HG02610 (cell line): Measurements from ENCODE around the gene IL22RA1.
A peak's percentile ranks its signal among the peaks of the same experiment; 100 is the strongest.

Source experiments
- ATAC-seq: cut with Tn5 transposase; IDR thresholded peaks from one replicate; pipeline ENCODE4 v1.9.1; 2021; ENCODE audit warnings: mild to moderate bottlenecking, moderate library complexity; ENCODE audit not compliant: unreplicated experiment

The IL22RA1 gene

GRCh38 chr1:24142546-24143534 lies at the start of gene IL22RA1:
Gene IL22RA1, minus strand, starts transcription at chr1:24143140. Its CDS starts 58 bp downstream, at chr1:24143082.
- no peak for ATAC-seq

- ATAC-seq = peak; percentile 39
Observed at GRCh38 chr1:24191860-24192259, 48.9 kb upstream of the IL22RA1 start.

GRCh38 chr1:24190983-24191461 lies 48.1 kb upstream of the IL22RA1 start:
- ATAC-seq = peak; percentile 53

GRCh38 chr1:24189528-24189927 lies 46.6 kb upstream of the IL22RA1 start:
- ATAC-seq = no peak

- ATAC-seq = peak; percentile 22
Observed at GRCh38 chr1:24186993-24187790, 44.3 kb upstream of the IL22RA1 start, which contains the start of gene IFNLR1. Gene IFNLR1, minus strand, starts transcription at chr1:24187289. Its CDS starts 41 bp downstream, at chr1:24187248.

- no peak for ATAC-seq
Observed at GRCh38 chr1:24186711-24186992, 43.7 kb upstream of the IL22RA1 start.

GRCh38 chr1:24186031-24186710 lies 43.2 kb upstream of the IL22RA1 start:
- ATAC-seq = no peak

- no peak for ATAC-seq
Observed at GRCh38 chr1:24185076-24185475, 42.1 kb upstream of the IL22RA1 start.

GRCh38 chr1:24182061-24182460 lies 39.1 kb upstream of the IL22RA1 start:
- no peak for ATAC-seq

GRCh38 chr1:24181619-24182018 lies 38.7 kb upstream of the IL22RA1 start:
- no peak for ATAC-seq

- ATAC-seq = no peak
Observed at GRCh38 chr1:24180676-24181075, 37.7 kb upstream of the IL22RA1 start.

GRCh38 chr1:24179251-24179840 lies 36.4 kb upstream of the IL22RA1 start:
- no peak for ATAC-seq

- no peak for ATAC-seq
Observed at GRCh38 chr1:24178407-24178806, 35.5 kb upstream of the IL22RA1 start.

GRCh38 chr1:24177161-24177560 lies 34.2 kb upstream of the IL22RA1 start:
- no peak for ATAC-seq

- ATAC-seq = no peak
Observed at GRCh38 chr1:24175033-24175755, 32.3 kb upstream of the IL22RA1 start.

GRCh38 chr1:24173638-24174575 lies 31.0 kb upstream of the IL22RA1 start:
- no peak for ATAC-seq

GRCh38 chr1:24172598-24172997 lies 29.7 kb upstream of the IL22RA1 start:
- ATAC-seq = no peak

- ATAC-seq = no peak
Observed at GRCh38 chr1:24169286-24169685, 26.3 kb upstream of the IL22RA1 start.

- ATAC-seq = no peak
Observed at GRCh38 chr1:24168245-24168644, 25.3 kb upstream of the IL22RA1 start.
